Measurements from ENCODE around the gene PUS10.
"Not testable (repeated sequence)": the region's sequence is repeated elsewhere in the genome, so short reads cannot be mapped to it uniquely, and the experiment has no call there.

The PUS10 gene

DNA sequence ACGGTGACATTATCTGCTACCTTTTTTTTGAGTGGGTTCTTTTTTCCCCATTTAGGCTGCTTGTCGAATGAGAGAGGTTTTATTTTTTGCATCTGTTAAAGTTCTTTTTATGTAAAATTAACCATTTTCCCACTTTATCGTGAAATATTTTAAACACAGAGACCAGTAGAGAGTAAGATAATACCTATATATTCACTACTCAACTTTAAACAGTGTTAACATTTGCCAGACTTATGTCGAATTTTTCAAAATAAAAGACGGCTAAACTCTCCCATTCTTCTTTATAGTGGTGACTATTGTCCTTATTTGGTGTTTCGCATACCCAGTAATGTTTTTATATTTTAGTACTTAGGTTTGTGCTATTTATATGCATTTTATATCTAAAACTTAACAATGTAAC lies 743 bp upstream of the PUS10 start:
- TF ChIP-seq, protein P1, sequence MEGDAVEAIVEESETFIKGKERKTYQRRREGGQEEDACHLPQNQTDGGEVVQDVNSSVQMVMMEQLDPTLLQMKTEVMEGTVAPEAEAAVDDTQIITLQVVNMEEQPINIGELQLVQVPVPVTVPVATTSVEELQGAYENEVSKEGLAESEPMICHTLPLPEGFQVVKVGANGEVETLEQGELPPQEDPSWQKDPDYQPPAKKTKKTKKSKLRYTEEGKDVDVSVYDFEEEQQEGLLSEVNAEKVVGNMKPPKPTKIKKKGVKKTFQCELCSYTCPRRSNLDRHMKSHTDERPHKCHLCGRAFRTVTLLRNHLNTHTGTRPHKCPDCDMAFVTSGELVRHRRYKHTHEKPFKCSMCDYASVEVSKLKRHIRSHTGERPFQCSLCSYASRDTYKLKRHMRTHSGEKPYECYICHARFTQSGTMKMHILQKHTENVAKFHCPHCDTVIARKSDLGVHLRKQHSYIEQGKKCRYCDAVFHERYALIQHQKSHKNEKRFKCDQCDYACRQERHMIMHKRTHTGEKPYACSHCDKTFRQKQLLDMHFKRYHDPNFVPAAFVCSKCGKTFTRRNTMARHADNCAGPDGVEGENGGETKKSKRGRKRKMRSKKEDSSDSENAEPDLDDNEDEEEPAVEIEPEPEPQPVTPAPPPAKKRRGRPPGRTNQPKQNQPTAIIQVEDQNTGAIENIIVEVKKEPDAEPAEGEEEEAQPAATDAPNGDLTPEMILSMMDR (conservative IDR thresholded peaks at IDR 0.05; ENCODE audit: low read length), result no peak
- peak overlapping the region; percentile 96 for H3K4me3 ChIP-seq (ENCODE audit: low read length)
- DNase-seq (ENCODE audit: low read depth), result no peak

DNA sequence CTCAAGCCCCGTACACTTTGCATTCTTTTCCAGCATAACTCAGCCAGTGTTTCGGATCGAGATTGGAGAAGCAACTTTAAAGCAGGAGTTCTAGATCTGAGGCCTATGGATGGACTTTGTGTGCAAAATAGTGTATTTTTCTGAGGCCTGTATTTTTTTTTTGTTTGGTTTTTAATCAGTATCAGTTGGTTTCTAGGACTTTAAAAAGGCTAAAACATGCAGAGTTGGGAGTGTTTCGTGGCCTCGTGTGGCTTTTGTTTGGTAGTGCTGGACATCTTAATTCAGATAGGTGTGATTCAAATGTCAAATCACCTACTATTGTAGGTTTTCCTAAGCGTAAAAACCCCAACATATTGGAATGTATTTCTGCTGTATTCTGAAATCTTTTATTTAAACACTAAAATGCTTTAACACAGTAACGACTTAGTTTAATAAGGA lies 282 bp upstream of the PUS10 start:
- DNase-seq (ENCODE audit: low read depth), result no peak

DNA sequence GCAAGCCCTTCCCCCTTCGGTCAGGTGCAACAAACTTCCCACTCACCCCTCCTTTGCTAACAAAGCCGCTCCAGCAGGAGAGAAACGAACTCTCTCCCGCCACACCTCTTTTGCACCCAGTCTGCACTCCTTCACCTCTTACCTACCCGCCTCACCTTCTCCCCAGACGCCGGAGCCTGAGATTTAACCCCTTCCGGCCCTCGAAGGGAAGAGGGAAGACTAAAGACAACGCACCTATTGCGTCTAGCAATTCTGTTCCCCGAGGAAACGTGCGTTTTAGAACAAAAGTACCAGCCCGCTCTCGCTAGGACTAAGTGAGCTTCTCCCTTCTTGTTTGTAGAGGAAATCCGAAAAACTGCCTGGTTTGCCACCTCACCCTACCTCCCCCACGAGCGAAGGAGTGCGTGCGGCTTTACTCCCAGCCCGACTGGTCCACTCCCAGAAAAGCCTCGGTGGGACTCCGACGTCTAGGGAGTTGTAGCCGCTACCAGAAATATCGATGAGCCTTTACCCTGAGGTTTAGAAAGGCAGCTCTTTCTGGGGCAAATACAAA lies 976 bp downstream of the PUS10 start:
- H3K4me3 ChIP-seq (ENCODE audit: low read length), result peak overlapping the region; percentile 96
- TF ChIP-seq, protein P1 (conservative IDR thresholded peaks at IDR 0.05; ENCODE audit: low read length), result no peak
- peak; percentile 60 for DNase-seq (ENCODE audit: low read depth)

More for the DNA sequence above, 282 bp upstream of the PUS10 start:
- H3K4me3 ChIP-seq (ENCODE audit: low read length), result peak overlapping the region; percentile 96
- TF ChIP-seq, protein P1 (conservative IDR thresholded peaks at IDR 0.05; ENCODE audit: low read length), result no peak

- TF ChIP-seq, protein P1 (conservative IDR thresholded peaks at IDR 0.05; ENCODE audit: low read length), result no peak
- DNase-seq (ENCODE audit: low read depth), result no peak
- peak overlapping the region; percentile 96 for H3K4me3 ChIP-seq (ENCODE audit: low read length)
These were observed 1.6 kb downstream of the PUS10 start for GRCh38 chr2:61016392-61017002.

- no peak overlapping the region for H3K4me3 ChIP-seq (ENCODE audit: low read length)
- no peak for DNase-seq (ENCODE audit: low read depth)
- TF ChIP-seq, protein P1 (conservative IDR thresholded peaks at IDR 0.05; ENCODE audit: low read length), result no peak
These were observed 2.1 kb downstream of the PUS10 start for GRCh38 chr2:61015976-61016375.

DNA sequence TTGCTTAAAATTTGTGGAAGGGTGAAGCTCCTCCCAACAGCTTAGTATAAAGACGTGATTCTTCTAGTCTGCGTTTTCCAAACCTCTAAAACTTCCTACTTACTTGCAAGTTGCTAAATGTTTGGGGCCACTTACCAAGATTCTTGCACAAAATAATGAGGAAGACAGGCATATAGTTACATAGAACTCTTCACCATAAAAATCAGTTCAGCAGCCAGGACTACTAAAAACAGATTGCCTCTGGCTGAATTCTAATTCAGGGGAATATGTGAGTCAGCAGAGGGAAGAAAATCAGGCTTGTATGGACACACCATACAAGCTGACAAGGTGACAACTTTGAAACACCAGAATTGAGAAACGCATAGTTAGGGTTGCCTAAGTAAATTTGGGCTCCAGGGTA lies 3.3 kb downstream of the PUS10 start:
- TF ChIP-seq, protein P1 (conservative IDR thresholded peaks at IDR 0.05; ENCODE audit: low read length), result no peak
- no peak overlapping the region for H3K4me3 ChIP-seq (ENCODE audit: low read length)
- peak; percentile 5 for DNase-seq (ENCODE audit: low read depth)

- DNase-seq (ENCODE audit: low read depth), result no peak
These were observed 4.7 kb downstream of the PUS10 start for GRCh38 chr2:61013382-61013781.

GRCh38 chr2:61012303-61012702 lies 5.8 kb downstream of the PUS10 start:
- peak; percentile 68 for DNase-seq (ENCODE audit: low read depth)
- H3K4me3 ChIP-seq (ENCODE audit: low read length), result not testable (repeated sequence)

More at GRCh38 chr2:61013382-61013781, 4.7 kb downstream of the PUS10 start:
- no peak overlapping the region for H3K4me3 ChIP-seq (ENCODE audit: low read length)
- TF ChIP-seq, protein P1 (conservative IDR thresholded peaks at IDR 0.05; ENCODE audit: low read length), result no peak

All from AG10803 (cell line).